ENCODE results near the gene PCMTD2.

Gene PCMTD2

GRCh38 chr20:64239449-64240242, 15.9 kb upstream of the PCMTD2 start:
- no peak for DNase-seq

GRCh38 chr20:64240243-64241015, 15.1 kb upstream of the PCMTD2 start:
- no peak for DNase-seq

GRCh38 chr20:64241061-64241460, 14.5 kb upstream of the PCMTD2 start:
- no peak for DNase-seq

GRCh38 chr20:64242003-64242796, 13.3 kb upstream of the PCMTD2 start:
- DNase-seq = no peak

- DNase-seq = no peak
These were observed 12.6 kb upstream of the PCMTD2 start for GRCh38 chr20:64242797-64243475.

GRCh38 chr20:64244281-64244805, 11.2 kb upstream of the PCMTD2 start:
- DNase-seq = no peak

- no peak for DNase-seq
These were observed 10.5 kb upstream of the PCMTD2 start for GRCh38 chr20:64244870-64245603.

- DNase-seq = no peak
These were observed 9.6 kb upstream of the PCMTD2 start for GRCh38 chr20:64245746-64246595.

- no peak for DNase-seq
These were observed 8.8 kb upstream of the PCMTD2 start for GRCh38 chr20:64246616-64247306.

GRCh38 chr20:64247307-64247618, 8.3 kb upstream of the PCMTD2 start:
- DNase-seq = no peak

GRCh38 chr20:64247970-64248841, 7.3 kb upstream of the PCMTD2 start:
- DNase-seq = no peak

- DNase-seq = no peak
These were observed 5.5 kb upstream of the PCMTD2 start for GRCh38 chr20:64250027-64250426.

GRCh38 chr20:64253000-64253383, 2.6 kb upstream of the PCMTD2 start:
- no peak for DNase-seq

GRCh38 chr20:64253443-64253842, 2.1 kb upstream of the PCMTD2 start:
- no peak for DNase-seq

GRCh38 chr20:64254156-64254555, 1.4 kb upstream of the PCMTD2 start:
- no peak for DNase-seq

GRCh38 chr20:64254571-64255360, 782 bp upstream of the PCMTD2 start:
- DNase-seq = no peak

- no peak for DNase-seq
These were observed 861 bp downstream of the PCMTD2 start for GRCh38 chr20:64256282-64256935.
